NT2/D1 (cell line): ENCODE measurements around the gene ZNF688.

Source experiments
- SUZ12 ChIP-seq: IDR thresholded peaks from 2 replicates; pipeline ENCODE4 v1.6.1; 2011; ENCODE audit not compliant: insufficient read length, insufficient read depth; ENCODE audit errors: extremely low read depth
- YY1 ChIP-seq: IDR thresholded peaks from 2 replicates; pipeline ENCODE4 v1.6.1; 2011; ENCODE audit not compliant: insufficient read length, insufficient read depth
- ZNF274 ChIP-seq: IDR thresholded peaks from 2 replicates; pipeline ENCODE4 v1.6.1; 2011; ENCODE audit warnings: mild to moderate bottlenecking, low read depth, low read length

- no peak for TF ChIP-seq ZNF274
- TF ChIP-seq SUZ12, result no peak
- TF ChIP-seq YY1, result no peak
These were observed 37.7 kb downstream of the ZNF688 start for GRCh38 chr16:30533748-30534367.
